Brain microvascular endothelial cell (primary cell): ENCODE data around the gene NIPAL3.
"Not testable (repeated sequence)": the region's sequence is repeated elsewhere in the genome, so short reads cannot be mapped to it uniquely, and the experiment has no call there.

Experiments used
- DNase-seq: peaks from one replicate; pipeline ENCODE4 v3.0.0-alpha.2; 2020
- H3K27ac ChIP-seq: fragments of 250-450 bp; sonication (Bioruptor Pico); 2 replicates; pipeline ENCODE4 v1.5.1; 2020; ENCODE audit warnings: mild to moderate bottlenecking, moderate library complexity
- H3K27me3 ChIP-seq: fragments of 250-450 bp; sonication (Bioruptor Pico); replicated peaks from 2 replicates; pipeline ENCODE4 v1.5.1; 2020; ENCODE audit warnings: mild to moderate bottlenecking
- H3K36me3 ChIP-seq: fragments of 250-450 bp; sonication (Bioruptor Pico); replicated peaks from 2 replicates; pipeline ENCODE4 v1.5.1; 2020; ENCODE audit warnings: mild to moderate bottlenecking
- H3K4me3 ChIP-seq: 2 replicates; pipeline ENCODE4 v1.5.1; 2011; ENCODE audit warnings: low read depth, mild to moderate bottlenecking, control low read depth, low read length, moderate library complexity
- in situ Hi-C: cut with HindIII; loops from 2 replicates; pipeline ENCODE4 v1.10.0; 2017; ENCODE audit warnings: low sequenced_read_pairs, low pct_ligation_motif_present
- TF ChIP-seq, protein P1 (sequence below): IDR thresholded peaks from 2 replicates; pipeline ENCODE4 v1.5.1; 2011; ENCODE audit warnings: low read depth, mild to moderate bottlenecking, moderate library complexity, low read length, control low read depth, inconsistent platforms; ENCODE audit errors: missing control alignments

The NIPAL3 gene

DNA sequence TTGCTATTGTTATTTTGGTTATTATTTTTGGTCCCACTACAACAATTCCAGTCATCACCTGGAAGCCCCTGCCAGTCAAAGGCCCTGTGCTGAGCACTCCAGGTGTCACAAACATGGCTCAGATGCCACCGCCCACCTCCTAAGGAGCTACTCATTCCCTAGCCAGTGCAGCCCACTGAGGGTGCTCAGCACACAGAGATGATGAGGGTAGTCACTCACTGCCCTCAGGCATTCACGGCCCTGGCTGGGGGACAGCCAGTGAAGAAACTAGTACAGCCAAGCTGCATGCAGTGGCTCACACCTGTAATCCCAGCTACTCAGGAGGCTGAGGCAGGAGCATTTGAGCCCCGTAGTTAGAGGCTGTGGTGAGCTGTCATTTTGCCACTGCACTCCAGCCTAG, 42.3 kb downstream of the NIPAL3 start:
- Histone ChIP-seq H3K36me3 (peaks cover 5% of the 10 kb centered on the region), H3K4me3 (no peak overlapping the region), H3K27me3 (no peaks in the 10 kb centered on the region), H3K27ac (no peak overlapping the region)
- in situ Hi-C loops: no loop called here
- no peak for DNase-seq
- TF ChIP-seq, protein P1, sequence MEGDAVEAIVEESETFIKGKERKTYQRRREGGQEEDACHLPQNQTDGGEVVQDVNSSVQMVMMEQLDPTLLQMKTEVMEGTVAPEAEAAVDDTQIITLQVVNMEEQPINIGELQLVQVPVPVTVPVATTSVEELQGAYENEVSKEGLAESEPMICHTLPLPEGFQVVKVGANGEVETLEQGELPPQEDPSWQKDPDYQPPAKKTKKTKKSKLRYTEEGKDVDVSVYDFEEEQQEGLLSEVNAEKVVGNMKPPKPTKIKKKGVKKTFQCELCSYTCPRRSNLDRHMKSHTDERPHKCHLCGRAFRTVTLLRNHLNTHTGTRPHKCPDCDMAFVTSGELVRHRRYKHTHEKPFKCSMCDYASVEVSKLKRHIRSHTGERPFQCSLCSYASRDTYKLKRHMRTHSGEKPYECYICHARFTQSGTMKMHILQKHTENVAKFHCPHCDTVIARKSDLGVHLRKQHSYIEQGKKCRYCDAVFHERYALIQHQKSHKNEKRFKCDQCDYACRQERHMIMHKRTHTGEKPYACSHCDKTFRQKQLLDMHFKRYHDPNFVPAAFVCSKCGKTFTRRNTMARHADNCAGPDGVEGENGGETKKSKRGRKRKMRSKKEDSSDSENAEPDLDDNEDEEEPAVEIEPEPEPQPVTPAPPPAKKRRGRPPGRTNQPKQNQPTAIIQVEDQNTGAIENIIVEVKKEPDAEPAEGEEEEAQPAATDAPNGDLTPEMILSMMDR: no peak

DNA sequence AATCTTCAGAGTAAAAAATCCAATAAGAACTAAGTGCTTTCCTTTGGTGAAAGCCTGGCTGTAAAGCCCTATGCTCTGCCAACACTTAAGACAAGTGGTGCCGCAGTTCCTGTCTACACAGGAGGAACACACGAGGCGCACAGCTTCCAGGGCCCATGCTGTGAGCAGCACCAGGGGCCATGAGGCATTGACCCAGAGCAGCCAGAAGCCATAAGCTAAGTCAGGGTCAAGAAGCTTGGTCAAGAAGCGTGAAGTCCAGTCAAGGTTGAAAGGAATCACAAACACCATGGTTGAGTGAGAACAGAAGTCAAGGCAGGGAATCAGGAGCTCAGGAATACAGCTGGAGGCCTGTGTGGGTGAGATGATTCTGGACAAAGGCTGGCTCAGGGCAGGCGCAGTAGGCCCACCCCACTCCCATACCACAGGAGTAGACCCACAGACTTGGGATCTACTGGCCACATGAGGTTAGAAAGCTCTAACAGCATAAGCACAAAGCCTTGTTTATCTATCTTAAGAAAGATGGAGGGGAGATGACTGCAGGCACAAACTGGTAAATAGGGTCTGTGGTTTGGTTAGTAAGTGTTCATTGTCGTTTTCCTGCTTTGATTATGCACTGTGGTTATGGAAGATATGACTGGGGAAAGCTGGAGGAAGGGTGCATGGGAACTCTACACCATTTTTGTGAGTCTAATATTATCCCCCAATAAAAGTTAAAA, 44.1 kb downstream of the NIPAL3 start:
- in situ Hi-C loops: no loop called here
- peaks cover 5% of the 10 kb centered on the region for H3K36me3 ChIP-seq
- TF ChIP-seq, protein P1: no peak
- no peaks in the 10 kb centered on the region for H3K27me3 ChIP-seq
- H3K27ac ChIP-seq: no peak overlapping the region
- no peak for DNase-seq
- no peak overlapping the region for H3K4me3 ChIP-seq

DNA sequence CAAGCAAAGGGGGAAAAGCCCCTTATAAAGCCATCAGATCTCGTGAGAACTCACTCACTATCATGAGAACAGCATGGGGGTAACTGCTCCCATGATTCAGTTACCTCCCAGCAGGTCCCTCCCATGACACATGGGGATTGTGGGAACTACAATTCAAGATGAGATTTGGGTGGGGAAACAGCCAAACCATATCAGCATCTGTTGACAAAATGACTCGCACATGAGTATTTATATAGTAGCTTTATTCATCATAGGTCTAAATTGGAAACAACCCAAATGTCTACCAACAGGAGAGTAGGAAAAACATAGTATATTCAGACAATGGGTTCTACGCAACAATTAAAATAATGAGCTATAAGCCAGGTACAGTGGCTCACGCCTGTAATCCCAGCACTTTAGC, 46.5 kb downstream of the NIPAL3 start:
- in situ Hi-C loops, H3K27me3 ChIP-seq, H3K4me3 ChIP-seq, H3K27ac ChIP-seq, H3K36me3 ChIP-seq, DNase-seq: not testable (repeated sequence)

DNA sequence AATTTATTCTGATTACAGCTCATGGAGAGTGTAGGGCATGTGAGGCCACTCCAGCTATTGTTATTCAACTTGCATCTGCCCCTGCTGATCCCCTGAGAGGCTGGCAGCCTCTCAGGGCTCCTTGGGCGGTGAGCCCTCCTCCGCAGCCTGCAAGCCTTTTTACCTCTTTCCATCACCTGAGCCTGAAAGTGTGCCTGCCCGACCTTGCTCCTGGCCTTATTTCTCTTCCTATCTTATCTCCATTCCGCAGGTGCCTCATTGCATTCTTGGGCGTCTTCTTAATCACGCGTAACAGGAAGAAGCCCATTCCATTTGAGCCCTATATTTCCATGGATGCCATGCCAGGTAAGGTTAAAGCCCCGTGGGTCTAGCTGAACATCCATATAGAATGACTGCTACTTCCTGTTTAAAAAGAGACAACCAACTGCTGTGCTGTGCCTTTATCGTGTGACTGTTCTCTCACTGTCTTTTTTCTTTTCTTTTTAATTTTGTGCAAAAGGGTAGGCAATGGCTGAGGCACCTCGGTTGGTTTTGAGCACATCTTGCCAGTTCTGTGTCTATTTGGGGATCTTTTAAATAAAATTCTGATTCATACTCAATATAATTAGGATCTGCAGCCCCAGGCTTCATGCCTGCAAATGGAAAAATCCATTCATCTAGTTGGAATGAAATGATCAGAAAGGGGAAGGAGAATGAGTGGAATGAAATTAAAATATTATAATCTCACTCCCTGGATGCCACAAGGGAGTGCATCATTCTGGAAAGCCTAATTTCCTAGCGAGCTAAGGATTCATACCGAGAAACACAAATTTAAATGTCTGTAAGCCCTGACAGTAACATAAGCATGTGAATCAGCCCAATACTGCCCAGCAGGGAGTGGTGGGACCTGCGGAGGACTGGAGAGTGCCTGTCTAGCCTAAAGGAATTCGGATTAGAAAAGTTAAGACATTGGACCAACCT, 48.5 kb downstream of the NIPAL3 start:
- TF ChIP-seq, protein P1: no peak
- Histone ChIP-seq H3K4me3 (no peak overlapping the region), H3K27ac (no peak overlapping the region), H3K36me3 (peaks cover 3% of the 10 kb centered on the region), H3K27me3 (no peaks in the 10 kb centered on the region)
- no peak for DNase-seq
- in situ Hi-C loops: no loop called here

DNA sequence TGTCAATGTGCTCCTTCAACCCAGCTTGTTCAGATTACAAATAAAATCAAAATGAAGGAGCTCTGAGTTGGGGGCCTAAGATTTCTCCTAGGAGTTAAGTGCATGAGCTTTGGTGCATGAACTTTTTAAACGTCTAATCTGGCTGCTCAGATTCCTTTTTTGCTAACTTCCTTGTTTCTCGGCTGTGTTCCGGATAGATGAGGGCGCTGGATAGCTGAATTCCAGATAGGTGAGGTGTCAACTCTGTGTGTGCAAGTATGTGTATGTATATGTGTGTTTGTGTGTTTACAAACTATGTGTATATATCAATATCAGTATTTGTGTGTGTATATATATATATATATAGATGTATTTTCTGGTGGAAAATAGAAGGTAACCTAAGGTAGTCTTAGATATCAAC, 49.5 kb downstream of the NIPAL3 start:
- Histone ChIP-seq H3K27ac (no peak overlapping the region), H3K27me3 (no peaks in the 10 kb centered on the region), H3K36me3 (peaks cover 3% of the 10 kb centered on the region), H3K4me3 (no peak overlapping the region)
- in situ Hi-C loops: no loop called here
- DNase-seq: no peak
- TF ChIP-seq, protein P1: no peak

DNA sequence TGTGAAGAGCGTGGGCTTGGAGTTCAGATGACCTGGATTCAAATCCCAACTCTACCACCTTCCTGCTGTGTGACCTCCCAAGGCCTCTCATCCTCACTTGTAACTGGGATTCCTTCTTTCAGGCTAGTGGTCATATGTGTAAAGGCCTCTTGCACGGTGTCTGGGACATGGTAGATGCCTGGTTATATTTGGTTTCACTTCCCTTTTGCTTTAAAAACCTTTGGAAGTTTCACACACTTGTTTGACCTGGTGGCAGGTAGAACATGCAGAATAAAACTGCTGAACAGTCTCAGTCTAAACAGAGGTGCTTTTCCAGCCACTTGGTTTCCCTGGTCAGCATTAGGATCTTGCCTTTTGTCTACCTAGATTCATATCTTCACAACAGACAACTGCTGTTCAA, 50.0 kb downstream of the NIPAL3 start:
- TF ChIP-seq, protein P1: no peak
- peaks cover 3% of the 10 kb centered on the region for H3K36me3 ChIP-seq
- H3K27ac ChIP-seq: no peak overlapping the region
- DNase-seq: no peak
- H3K27me3 ChIP-seq: no peaks in the 10 kb centered on the region
- in situ Hi-C loops: no loop called here
- H3K4me3 ChIP-seq: no peak overlapping the region
